ENCODE measurements around the gene AMMECR1. TPM values are rescaled to one million over a fixed set of nuclear protein-coding genes. Genes with fewer than 3 reads are reported as not detected.

The AMMECR1 gene
- total and polyA plus RNA-seq, 2 of the 8 experiments (the other 6 are each of a cell fraction or from before 2014, with no cell fraction given) = 10.2 to 21.2 TPM

DNA sequence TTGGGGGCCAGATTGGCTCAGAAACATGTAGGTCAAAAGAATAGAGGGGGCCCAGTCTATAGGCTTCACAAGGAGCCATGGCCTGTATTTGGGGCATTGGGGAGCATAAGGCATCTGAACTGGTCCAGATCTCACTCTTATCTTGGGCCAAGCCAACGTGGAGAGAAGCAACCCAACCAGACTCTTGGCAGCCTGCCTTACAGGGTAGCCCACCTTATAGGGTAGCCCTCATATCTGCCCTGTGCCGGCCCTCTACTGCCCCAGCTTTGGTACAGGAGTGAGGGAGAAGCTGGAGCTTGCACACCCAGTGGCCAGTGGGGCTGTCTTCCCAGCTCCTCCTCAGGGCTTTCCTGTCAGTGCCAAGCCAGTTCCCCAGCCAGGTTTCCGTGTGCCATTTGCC is 142.2 kb downstream of the AMMECR1 start (continued):
- TF ChIP-seq, protein P1, sequence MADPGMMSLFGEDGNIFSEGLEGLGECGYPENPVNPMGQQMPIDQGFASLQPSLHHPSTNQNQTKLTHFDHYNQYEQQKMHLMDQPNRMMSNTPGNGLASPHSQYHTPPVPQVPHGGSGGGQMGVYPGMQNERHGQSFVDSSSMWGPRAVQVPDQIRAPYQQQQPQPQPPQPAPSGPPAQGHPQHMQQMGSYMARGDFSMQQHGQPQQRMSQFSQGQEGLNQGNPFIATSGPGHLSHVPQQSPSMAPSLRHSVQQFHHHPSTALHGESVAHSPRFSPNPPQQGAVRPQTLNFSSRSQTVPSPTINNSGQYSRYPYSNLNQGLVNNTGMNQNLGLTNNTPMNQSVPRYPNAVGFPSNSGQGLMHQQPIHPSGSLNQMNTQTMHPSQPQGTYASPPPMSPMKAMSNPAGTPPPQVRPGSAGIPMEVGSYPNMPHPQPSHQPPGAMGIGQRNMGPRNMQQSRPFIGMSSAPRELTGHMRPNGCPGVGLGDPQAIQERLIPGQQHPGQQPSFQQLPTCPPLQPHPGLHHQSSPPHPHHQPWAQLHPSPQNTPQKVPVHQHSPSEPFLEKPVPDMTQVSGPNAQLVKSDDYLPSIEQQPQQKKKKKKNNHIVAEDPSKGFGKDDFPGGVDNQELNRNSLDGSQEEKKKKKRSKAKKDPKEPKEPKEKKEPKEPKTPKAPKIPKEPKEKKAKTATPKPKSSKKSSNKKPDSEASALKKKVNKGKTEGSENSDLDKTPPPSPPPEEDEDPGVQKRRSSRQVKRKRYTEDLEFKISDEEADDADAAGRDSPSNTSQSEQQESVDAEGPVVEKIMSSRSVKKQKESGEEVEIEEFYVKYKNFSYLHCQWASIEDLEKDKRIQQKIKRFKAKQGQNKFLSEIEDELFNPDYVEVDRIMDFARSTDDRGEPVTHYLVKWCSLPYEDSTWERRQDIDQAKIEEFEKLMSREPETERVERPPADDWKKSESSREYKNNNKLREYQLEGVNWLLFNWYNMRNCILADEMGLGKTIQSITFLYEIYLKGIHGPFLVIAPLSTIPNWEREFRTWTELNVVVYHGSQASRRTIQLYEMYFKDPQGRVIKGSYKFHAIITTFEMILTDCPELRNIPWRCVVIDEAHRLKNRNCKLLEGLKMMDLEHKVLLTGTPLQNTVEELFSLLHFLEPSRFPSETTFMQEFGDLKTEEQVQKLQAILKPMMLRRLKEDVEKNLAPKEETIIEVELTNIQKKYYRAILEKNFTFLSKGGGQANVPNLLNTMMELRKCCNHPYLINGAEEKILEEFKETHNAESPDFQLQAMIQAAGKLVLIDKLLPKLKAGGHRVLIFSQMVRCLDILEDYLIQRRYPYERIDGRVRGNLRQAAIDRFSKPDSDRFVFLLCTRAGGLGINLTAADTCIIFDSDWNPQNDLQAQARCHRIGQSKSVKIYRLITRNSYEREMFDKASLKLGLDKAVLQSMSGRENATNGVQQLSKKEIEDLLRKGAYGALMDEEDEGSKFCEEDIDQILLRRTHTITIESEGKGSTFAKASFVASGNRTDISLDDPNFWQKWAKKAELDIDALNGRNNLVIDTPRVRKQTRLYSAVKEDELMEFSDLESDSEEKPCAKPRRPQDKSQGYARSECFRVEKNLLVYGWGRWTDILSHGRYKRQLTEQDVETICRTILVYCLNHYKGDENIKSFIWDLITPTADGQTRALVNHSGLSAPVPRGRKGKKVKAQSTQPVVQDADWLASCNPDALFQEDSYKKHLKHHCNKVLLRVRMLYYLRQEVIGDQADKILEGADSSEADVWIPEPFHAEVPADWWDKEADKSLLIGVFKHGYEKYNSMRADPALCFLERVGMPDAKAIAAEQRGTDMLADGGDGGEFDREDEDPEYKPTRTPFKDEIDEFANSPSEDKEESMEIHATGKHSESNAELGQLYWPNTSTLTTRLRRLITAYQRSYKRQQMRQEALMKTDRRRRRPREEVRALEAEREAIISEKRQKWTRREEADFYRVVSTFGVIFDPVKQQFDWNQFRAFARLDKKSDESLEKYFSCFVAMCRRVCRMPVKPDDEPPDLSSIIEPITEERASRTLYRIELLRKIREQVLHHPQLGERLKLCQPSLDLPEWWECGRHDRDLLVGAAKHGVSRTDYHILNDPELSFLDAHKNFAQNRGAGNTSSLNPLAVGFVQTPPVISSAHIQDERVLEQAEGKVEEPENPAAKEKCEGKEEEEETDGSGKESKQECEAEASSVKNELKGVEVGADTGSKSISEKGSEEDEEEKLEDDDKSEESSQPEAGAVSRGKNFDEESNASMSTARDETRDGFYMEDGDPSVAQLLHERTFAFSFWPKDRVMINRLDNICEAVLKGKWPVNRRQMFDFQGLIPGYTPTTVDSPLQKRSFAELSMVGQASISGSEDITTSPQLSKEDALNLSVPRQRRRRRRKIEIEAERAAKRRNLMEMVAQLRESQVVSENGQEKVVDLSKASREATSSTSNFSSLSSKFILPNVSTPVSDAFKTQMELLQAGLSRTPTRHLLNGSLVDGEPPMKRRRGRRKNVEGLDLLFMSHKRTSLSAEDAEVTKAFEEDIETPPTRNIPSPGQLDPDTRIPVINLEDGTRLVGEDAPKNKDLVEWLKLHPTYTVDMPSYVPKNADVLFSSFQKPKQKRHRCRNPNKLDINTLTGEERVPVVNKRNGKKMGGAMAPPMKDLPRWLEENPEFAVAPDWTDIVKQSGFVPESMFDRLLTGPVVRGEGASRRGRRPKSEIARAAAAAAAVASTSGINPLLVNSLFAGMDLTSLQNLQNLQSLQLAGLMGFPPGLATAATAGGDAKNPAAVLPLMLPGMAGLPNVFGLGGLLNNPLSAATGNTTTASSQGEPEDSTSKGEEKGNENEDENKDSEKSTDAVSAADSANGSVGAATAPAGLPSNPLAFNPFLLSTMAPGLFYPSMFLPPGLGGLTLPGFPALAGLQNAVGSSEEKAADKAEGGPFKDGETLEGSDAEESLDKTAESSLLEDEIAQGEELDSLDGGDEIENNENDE (IDR thresholded peaks at IDR 0.05; ENCODE audit: insufficient replicate concordance, low read length) = no peak
- TF ChIP-seq EP300 (IDR thresholded peaks at IDR 0.05; ENCODE audit: borderline replicate concordance in 1 of 2, low read depth in 2 of 2, low read length in 2 of 2) (no peak), SP4 (IDR thresholded peaks at IDR 0.05; ENCODE audit: low read length) (no peak), CHD1 (IDR thresholded peaks at IDR 0.05; ENCODE audit: low read depth, low read length) (no peak), BCL11A (IDR thresholded peaks at IDR 0.05; ENCODE audit: low read depth in 2 of 2, low read length in 2 of 2) (no peak), TEAD4 (IDR thresholded peaks at IDR 0.05; ENCODE audit: low read depth, low read length) (no peak), FOSL1 (IDR thresholded peaks at IDR 0.05; ENCODE audit: insufficient read depth, low read depth, low read length) (no peak), CEBPB (IDR thresholded peaks at IDR 0.05; ENCODE audit: low read depth, low read length) (no peak), NANOG (IDR thresholded peaks at IDR 0.05; ENCODE audit: insufficient read depth, low read depth, low read length, poor library complexity, severe bottlenecking) (no peak), RNF2 (IDR thresholded peaks at IDR 0.05; ENCODE audit: borderline replicate concordance, low read depth, low read length, missing control alignments, poor library complexity, severe bottlenecking) (no peak), EZH2 (IDR thresholded peaks at IDR 0.05; ENCODE audit: low read depth, low read length, severe bottlenecking) (no peak)
